Neutrophil (primary cell): ENCODE measurements around the gene HCRT.

Source experiments
- H3K27ac ChIP-seq: fragments of 200-600 bp; sonication (generic); 2 replicates; pipeline ENCODE4 v1.5.1; 2016; ENCODE audit warnings: mild to moderate bottlenecking, moderate library complexity
- H3K27me3 ChIP-seq: fragments of 200-600 bp; sonication (generic); 2 replicates; pipeline ENCODE4 v1.6.0; 2016; ENCODE audit warnings: mild to moderate bottlenecking
- H3K36me3 ChIP-seq: fragments of 200-600 bp; sonication (generic); 2 replicates; pipeline ENCODE4 v1.5.1; 2017
- H3K4me1 ChIP-seq, 2 experiments: fragments of 200-600 bp in 1 of 2; sonication (generic) in 1 of 2; 1 replicate in 1 of 2; 2 replicates in 1 of 2; pipeline versions ENCODE4 v1.5.1 to v1.6.1; 2013 to 2016; ENCODE audit warnings: low read depth in 1 of 2, low read length in 1 of 2, mild to moderate bottlenecking in 1 of 2, moderate library complexity in 1 of 2; ENCODE audit not compliant: control insufficient read depth in 1 of 2, insufficient read depth in 1 of 2
- H3K4me3 ChIP-seq, 2 experiments: fragments of 200-600 bp in 1 of 2; sonication (generic) in 1 of 2; 1 replicate in 1 of 2; 2 replicates in 1 of 2; pipeline ENCODE4 v1.5.1; 2013 to 2016; ENCODE audit warnings: low read depth in 1 of 2, low read length in 1 of 2, mild to moderate bottlenecking in 1 of 2, moderate library complexity in 1 of 2
- H3K9me3 ChIP-seq: fragments of 200-600 bp; sonication (generic); 2 replicates; pipeline ENCODE4 v1.5.1; 2016
- CTCF ChIP-seq: fragments of 200-600 bp; sonication (generic); IDR thresholded peaks from 2 replicates; pipeline ENCODE4 v1.5.1; 2016; ENCODE audit warnings: antibody characterized with exemption

Gene HCRT

GRCh38 chr17:42193969-42194899 is 9.0 kb upstream of the HCRT start, which contains the start of gene GHDC:
GHDC (minus strand) TSS chr17:42194494; CDS start chr17:42193581, 913 bp downstream.
- Histone ChIP-seq H3K9me3 (no peaks in the 10 kb centered on the region), H3K27me3 (no peaks in the 10 kb centered on the region), H3K27ac (peak within 1 kb of the TSS; percentile 77), H3K4me3 (peak within 1 kb of the TSS; percentile 65 to 78), H3K4me1 (peaks cover 33 to 37% of the 10 kb centered on the region in 2 experiments), H3K36me3 (no peaks in the 10 kb centered on the region)
- TF ChIP-seq CTCF, result no peak

- no peaks in the 10 kb centered on the region for H3K9me3 ChIP-seq
- H3K4me3 ChIP-seq, result peak overlapping the region; percentile 65 to 78
- H3K27me3 ChIP-seq, result no peaks in the 10 kb centered on the region
- H3K27ac ChIP-seq, result peak overlapping the region; percentile 77
- no peak for TF ChIP-seq CTCF
- peaks cover 35 to 38% of the 10 kb centered on the region in 2 experiments for H3K4me1 ChIP-seq
- no peaks in the 10 kb centered on the region for H3K36me3 ChIP-seq
These were observed 8.1 kb upstream of the HCRT start for GRCh38 chr17:42193216-42193968.

- H3K36me3 ChIP-seq, result no peaks in the 10 kb centered on the region
These were observed 7.2 kb upstream of the HCRT start for GRCh38 chr17:42192189-42193126.

GRCh38 chr17:42191275-42191608 is 6.0 kb upstream of the HCRT start:
- Histone ChIP-seq H3K27ac (no peak overlapping the region), H3K36me3 (no peaks in the 10 kb centered on the region), H3K27me3 (no peaks in the 10 kb centered on the region), H3K4me1 (peaks cover 43 to 46% of the 10 kb centered on the region in 2 experiments), H3K9me3 (no peaks in the 10 kb centered on the region), H3K4me3 (no peak overlapping the region)
- TF ChIP-seq CTCF, result no peak

More at GRCh38 chr17:42192189-42193126, 7.2 kb upstream of the HCRT start:
- Histone ChIP-seq H3K27ac (peak overlapping the region; percentile 77), H3K4me1 (peaks cover 40 to 42% of the 10 kb centered on the region in 2 experiments), H3K9me3 (no peaks in the 10 kb centered on the region), H3K4me3 (no peak overlapping the region), H3K27me3 (no peaks in the 10 kb centered on the region)
- TF ChIP-seq CTCF, result no peak
